ENCODE results near the gene GBGT1. TPM values are rescaled to one million over a fixed set of nuclear protein-coding genes. Genes with fewer than 3 reads are reported as not detected.
"Not testable (repeated sequence)": the region's sequence is repeated elsewhere in the genome, so short reads cannot be mapped to it uniquely, and the experiment has no call there.

Gene GBGT1
- 5.2 TPM for polyA plus RNA-seq (2012; ENCODE audit: insufficient read length, low read depth)

- TF ChIP-seq SIN3A (IDR thresholded peaks at IDR 0.05; ENCODE audit: borderline replicate concordance, insufficient read depth, low read length) (no peak), REST (IDR thresholded peaks at IDR 0.05; ENCODE audit: insufficient read depth in 1 of 2, low read depth in 2 of 2, low read length in 2 of 2) (no peak), FOXP2 (optimal IDR thresholded peaks at IDR 0.05; ENCODE audit: borderline replicate concordance, extremely low read depth, extremely low read length, insufficient read depth) (no peak), TAF1 (IDR thresholded peaks at IDR 0.05; ENCODE audit: borderline replicate concordance, insufficient read depth, low read length) (no peak), POLR2AphosphoS5 (IDR thresholded peaks at IDR 0.05; ENCODE audit: low read depth, low read length) (no peak)
Observed at GRCh38 chr9:133163504-133164172, at the start of gene GBGT1. Gene GBGT1 (minus strand): TSS chr9:133163914. CDS start chr9:133162412, 1,502 bp downstream.

GRCh38 chr9:133210609-133211008 lies 46.9 kb upstream of the GBGT1 start:
- TF ChIP-seq SIN3A (IDR thresholded peaks at IDR 0.05; ENCODE audit: borderline replicate concordance, insufficient read depth, low read length) (no peak), TAF1 (IDR thresholded peaks at IDR 0.05; ENCODE audit: borderline replicate concordance, insufficient read depth, low read length) (no peak), FOXP2 (optimal IDR thresholded peaks at IDR 0.05; ENCODE audit: borderline replicate concordance, extremely low read depth, extremely low read length, insufficient read depth) (no peak), POLR2AphosphoS5 (IDR thresholded peaks at IDR 0.05; ENCODE audit: low read depth, low read length) (no peak), REST (IDR thresholded peaks at IDR 0.05; ENCODE audit: insufficient read depth in 1 of 2, low read depth in 2 of 2, low read length in 2 of 2) (no peak)

GRCh38 chr9:133210202-133210532 lies 46.5 kb upstream of the GBGT1 start:
- TF ChIP-seq REST (IDR thresholded peaks at IDR 0.05; ENCODE audit: insufficient read depth in 1 of 2, low read depth in 2 of 2, low read length in 2 of 2) (no peak), TAF1 (IDR thresholded peaks at IDR 0.05; ENCODE audit: borderline replicate concordance, insufficient read depth, low read length) (no peak), FOXP2 (optimal IDR thresholded peaks at IDR 0.05; ENCODE audit: borderline replicate concordance, extremely low read depth, extremely low read length, insufficient read depth) (no peak), POLR2AphosphoS5 (IDR thresholded peaks at IDR 0.05; ENCODE audit: low read depth, low read length) (no peak), SIN3A (IDR thresholded peaks at IDR 0.05; ENCODE audit: borderline replicate concordance, insufficient read depth, low read length) (no peak)

GRCh38 chr9:133208880-133209300 lies 45.2 kb upstream of the GBGT1 start, which contains the start of gene OBP2B:
Gene OBP2B (minus strand): TSS chr9:133209250. CDS start chr9:133209199, 51 bp downstream.
- TF ChIP-seq FOXP2 (optimal IDR thresholded peaks at IDR 0.05; ENCODE audit: borderline replicate concordance, extremely low read depth, extremely low read length, insufficient read depth); POLR2AphosphoS5 (IDR thresholded peaks at IDR 0.05; ENCODE audit: low read depth, low read length); TAF1 (IDR thresholded peaks at IDR 0.05; ENCODE audit: borderline replicate concordance, insufficient read depth, low read length): not testable (repeated sequence)

- TF ChIP-seq SIN3A (IDR thresholded peaks at IDR 0.05; ENCODE audit: borderline replicate concordance, insufficient read depth, low read length) (no peak), TAF1 (IDR thresholded peaks at IDR 0.05; ENCODE audit: borderline replicate concordance, insufficient read depth, low read length) (no peak), FOXP2 (optimal IDR thresholded peaks at IDR 0.05; ENCODE audit: borderline replicate concordance, extremely low read depth, extremely low read length, insufficient read depth) (no peak), REST (IDR thresholded peaks at IDR 0.05; ENCODE audit: insufficient read depth in 1 of 2, low read depth in 2 of 2, low read length in 2 of 2) (no peak), POLR2AphosphoS5 (IDR thresholded peaks at IDR 0.05; ENCODE audit: low read depth, low read length) (no peak)
Observed at GRCh38 chr9:133207540-133208170, 43.9 kb upstream of the GBGT1 start.
